ENCODE results near the gene RGS18.
"Not testable (repeated sequence)": the region's sequence is repeated elsewhere in the genome, so short reads cannot be mapped to it uniquely, and the experiment has no call there.

Gene RGS18, protein sequence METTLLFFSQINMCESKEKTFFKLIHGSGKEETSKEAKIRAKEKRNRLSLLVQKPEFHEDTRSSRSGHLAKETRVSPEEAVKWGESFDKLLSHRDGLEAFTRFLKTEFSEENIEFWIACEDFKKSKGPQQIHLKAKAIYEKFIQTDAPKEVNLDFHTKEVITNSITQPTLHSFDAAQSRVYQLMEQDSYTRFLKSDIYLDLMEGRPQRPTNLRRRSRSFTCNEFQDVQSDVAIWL

DNA sequence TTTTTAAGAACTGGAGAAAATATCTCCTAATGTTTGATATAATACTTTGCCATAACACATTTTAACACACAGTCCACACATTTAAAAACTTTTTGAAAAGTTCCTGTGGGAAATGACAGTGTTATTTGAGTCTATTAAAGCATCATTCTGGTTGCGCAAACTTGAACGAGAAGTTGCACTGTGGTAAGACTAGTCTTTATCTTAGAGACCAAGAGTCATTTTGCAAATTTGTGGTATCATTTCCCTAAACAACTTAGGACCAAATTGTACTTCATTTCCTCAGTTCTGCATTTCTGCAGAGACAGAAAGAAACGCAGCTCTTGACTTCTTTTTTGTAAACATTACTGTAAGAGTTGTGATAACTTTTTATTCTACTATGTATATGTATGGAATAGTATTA is at the start of gene RGS18:
RGS18 (plus strand) TSS at position 282 of the 400 bp plus-strand sequence. CDS start 176 bp downstream, outside the sequence.
- Mint-ChIP-seq H3K27ac (no peak within 1 kb of the TSS), H3K4me3 (peak within 1 kb of the TSS; percentile 32), H3K36me3 (no peaks in the 10 kb centered on the region), H3K4me1 (no peaks in the 10 kb centered on the region), H3K9me3 (peaks cover 8% of the 10 kb centered on the region)
- peak; percentile 55 for ATAC-seq
- DNase-seq (ENCODE audit: low spot score in 2 of 2) = no peak

DNA sequence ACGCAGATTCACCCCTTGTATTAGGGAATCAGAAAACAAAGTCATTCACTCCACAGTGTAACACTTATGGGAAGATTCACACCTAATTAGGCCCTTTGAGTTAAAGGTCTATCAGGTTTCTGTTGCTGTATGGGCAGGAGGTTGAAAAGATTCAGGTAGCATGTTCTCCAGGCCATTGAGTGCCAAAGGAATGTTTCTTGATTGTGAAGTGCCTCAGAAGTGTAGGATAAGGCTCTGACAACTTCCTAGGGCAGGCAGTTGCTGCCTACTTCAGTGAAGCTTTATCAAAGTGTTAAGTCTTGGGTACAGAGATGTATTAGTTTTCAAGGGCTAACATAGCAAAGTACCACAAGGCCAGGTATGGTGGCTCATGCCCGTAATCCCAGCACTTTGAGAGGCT is 48.7 kb upstream of the RGS18 start:
- no peak overlapping the region for H3K4me3 Mint-ChIP-seq
- ATAC-seq = no peak
- H3K4me1 Mint-ChIP-seq = no peaks in the 10 kb centered on the region
- no peak for DNase-seq (ENCODE audit: low spot score in 2 of 2)
- no peaks in the 10 kb centered on the region for H3K36me3 Mint-ChIP-seq
- H3K9me3 Mint-ChIP-seq = peaks cover 6% of the 10 kb centered on the region
- H3K27ac Mint-ChIP-seq = no peak overlapping the region

DNA sequence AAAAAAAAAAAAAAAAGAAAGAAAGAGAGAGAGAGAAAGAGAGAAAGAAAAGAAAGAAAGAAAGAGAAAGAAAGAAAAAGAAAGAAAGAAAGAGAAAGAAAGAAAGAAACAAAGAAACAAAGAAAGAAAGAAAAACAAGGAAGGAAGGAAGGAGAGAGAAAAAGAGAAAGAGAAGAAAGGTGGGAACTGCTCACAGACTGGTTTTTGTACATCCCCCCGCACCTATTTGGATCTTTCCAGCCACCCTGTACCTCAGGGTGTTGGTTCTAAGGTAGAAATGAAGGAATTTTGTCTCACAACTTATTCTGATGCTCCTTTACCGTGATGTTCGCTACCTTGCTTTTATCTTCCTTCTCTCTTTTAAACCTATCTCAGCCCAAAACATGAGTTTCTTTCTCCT is 43.3 kb upstream of the RGS18 start:
- DNase-seq (ENCODE audit: low spot score in 2 of 2) (no peak), ATAC-seq (no peak)
- Mint-ChIP-seq H3K4me1 (no peaks in the 10 kb centered on the region), H3K27ac (no peak overlapping the region), H3K36me3 (no peaks in the 10 kb centered on the region), H3K4me3 (no peak overlapping the region), H3K9me3 (peaks cover 13% of the 10 kb centered on the region)

DNA sequence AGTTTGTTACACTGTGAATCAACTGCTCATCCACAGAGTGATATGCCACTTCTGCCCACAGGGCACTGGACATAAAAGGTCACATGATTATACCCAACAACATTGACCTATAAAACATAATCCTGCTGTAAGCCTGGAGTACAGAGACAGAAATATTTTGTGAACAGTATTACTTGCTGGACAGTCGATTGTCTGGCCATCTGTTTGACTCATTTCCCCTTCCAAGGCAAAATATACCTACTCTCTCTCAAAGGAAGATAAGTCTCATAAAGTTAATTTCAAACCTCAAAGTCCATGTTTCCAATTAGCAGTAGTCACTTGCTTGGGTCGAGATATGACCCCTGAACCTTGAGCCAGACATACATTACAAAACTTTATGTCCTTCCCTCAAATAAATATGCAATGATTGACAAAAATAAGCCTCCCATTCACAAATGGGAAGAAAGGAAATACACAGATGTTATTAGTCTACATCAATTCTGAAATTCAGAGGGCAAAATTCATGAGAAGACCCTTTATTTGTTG is 39.3 kb upstream of the RGS18 start:
- H3K9me3 Mint-ChIP-seq = peaks cover 13% of the 10 kb centered on the region
- no peak for ATAC-seq
- no peak overlapping the region for H3K4me3 Mint-ChIP-seq
- no peak overlapping the region for H3K27ac Mint-ChIP-seq
- DNase-seq (ENCODE audit: low spot score in 2 of 2) = no peak
- no peaks in the 10 kb centered on the region for H3K36me3 Mint-ChIP-seq
- no peaks in the 10 kb centered on the region for H3K4me1 Mint-ChIP-seq

DNA sequence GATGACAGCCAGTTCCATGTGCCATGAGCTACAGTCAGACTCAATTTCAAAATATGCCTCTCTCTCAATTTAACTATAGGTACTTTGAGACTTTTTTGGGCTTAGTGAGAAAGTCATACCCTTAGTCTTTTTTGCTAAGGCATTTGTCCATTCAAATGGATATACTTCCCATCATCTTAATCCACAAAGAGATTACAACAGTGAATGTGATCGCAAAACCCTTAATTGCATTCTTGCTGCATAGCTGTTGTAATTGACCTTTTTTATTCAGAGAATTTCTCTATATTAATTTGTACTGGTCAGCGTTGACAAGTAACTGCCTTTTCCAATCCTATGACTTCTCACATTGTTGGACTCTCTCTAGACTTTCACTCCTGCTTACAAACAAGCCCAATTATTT is 38.6 kb upstream of the RGS18 start:
- Mint-ChIP-seq H3K27ac (no peak overlapping the region), H3K9me3 (peaks cover 10% of the 10 kb centered on the region), H3K4me3 (no peak overlapping the region), H3K36me3 (no peaks in the 10 kb centered on the region), H3K4me1 (no peaks in the 10 kb centered on the region)
- DNase-seq (ENCODE audit: low spot score in 2 of 2) (no peak), ATAC-seq (no peak)

DNA sequence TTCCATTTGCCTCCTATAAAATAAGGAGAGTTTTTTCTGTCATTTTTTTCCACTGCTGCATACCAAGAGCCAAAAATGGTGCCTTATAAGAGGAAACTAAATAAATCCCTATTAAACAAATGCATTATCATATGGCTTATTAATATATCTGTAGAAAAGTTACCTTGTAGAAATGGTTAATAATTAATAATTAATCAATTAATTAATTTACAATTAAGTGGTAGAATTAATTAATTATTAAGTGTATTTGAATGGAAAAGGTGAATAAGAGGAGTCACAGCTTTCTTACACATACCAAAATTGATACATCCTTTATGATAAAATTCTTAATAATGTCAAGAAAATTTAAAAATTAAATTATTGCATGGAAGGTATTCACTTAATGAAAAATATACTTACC is 35.6 kb upstream of the RGS18 start:
- Mint-ChIP-seq H3K4me3 (no peak overlapping the region), H3K4me1 (no peaks in the 10 kb centered on the region), H3K36me3 (no peaks in the 10 kb centered on the region), H3K27ac (no peak overlapping the region), H3K9me3 (peaks cover 6% of the 10 kb centered on the region)
- no peak for ATAC-seq
- no peak for DNase-seq (ENCODE audit: low spot score in 2 of 2)

DNA sequence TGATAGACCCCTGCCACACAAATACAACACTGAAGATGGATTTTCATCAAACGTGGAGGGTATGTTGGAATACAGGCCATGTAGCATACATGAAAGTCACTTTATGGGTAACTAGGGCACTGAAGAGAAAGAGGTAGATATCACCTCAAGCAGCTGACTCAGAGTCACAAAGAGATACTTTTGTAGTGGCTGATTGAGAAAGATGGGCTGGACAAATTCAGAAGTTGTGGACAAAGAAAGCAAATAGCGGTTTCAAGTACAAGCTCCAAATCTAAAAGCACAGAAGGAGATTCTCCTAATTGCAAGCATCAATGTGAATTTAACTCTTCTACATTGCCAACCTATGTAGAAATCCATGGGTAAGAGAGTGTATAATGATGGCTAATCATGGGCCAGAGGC is 35.0 kb upstream of the RGS18 start:
- no peak for DNase-seq (ENCODE audit: low spot score in 2 of 2)
- no peak overlapping the region for H3K4me3 Mint-ChIP-seq
- no peak overlapping the region for H3K27ac Mint-ChIP-seq
- H3K36me3 Mint-ChIP-seq = no peaks in the 10 kb centered on the region
- peaks cover 6% of the 10 kb centered on the region for H3K9me3 Mint-ChIP-seq
- no peaks in the 10 kb centered on the region for H3K4me1 Mint-ChIP-seq
- no peak for ATAC-seq

DNA sequence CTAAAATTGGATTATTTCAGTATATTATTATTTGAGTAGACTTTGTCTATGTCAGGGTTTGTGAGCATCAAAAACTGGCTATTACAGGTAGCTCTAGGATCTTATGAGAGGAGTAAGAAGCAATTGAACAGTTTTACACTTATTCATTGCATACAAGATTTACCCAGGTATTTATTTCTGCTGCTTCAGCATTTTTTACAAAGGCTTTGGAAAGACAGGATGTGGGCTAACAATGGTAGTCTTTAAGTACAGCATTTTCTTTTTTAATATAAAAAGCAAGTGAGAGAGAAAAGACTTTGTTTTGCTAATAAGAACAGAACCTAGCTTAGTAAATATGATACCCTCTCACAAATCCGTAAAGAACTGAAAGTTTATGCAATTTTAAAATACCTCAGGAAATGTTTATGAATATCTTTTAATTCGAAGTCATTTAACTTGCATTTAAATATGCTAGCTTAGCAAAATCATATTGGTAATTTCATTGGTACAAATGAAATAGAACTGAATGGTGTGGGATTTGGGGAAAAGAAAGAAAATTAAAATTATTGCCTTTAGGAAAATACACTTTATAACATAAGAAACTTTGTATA is 32.1 kb upstream of the RGS18 start:
- no peaks in the 10 kb centered on the region for H3K36me3 Mint-ChIP-seq

DNA sequence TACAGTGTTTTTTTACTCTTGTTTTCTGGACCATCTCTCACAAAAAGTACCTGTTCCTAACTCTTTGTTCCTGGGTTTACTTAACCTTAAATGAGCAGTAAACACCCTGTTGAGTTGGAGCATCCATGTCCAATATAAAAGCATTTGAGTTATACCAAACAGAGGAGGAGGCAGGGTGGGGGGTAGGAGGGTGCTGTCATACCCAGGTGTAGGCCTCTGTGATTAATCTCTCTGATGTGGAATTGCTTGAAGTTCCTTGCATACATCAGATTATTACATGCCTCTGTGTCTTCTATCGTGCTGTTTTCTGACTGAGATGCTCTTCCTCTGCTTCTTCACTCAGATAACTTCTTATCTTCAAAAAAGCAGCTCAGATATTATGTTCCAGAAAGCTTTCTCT is 28.1 kb upstream of the RGS18 start:
- no peak for DNase-seq (ENCODE audit: low spot score in 2 of 2)
- no peak for ATAC-seq
- Mint-ChIP-seq H3K4me1 (no peaks in the 10 kb centered on the region), H3K9me3 (peaks cover 6% of the 10 kb centered on the region), H3K36me3 (no peaks in the 10 kb centered on the region), H3K27ac (no peak overlapping the region), H3K4me3 (no peak overlapping the region)

More for the DNA sequence above, 32.1 kb upstream of the RGS18 start:
- Mint-ChIP-seq H3K4me3 (no peak overlapping the region), H3K27ac (no peak overlapping the region), H3K4me1 (no peaks in the 10 kb centered on the region), H3K9me3 (peaks cover 9% of the 10 kb centered on the region)
- ATAC-seq (no peak), DNase-seq (ENCODE audit: low spot score in 2 of 2) (no peak)

DNA sequence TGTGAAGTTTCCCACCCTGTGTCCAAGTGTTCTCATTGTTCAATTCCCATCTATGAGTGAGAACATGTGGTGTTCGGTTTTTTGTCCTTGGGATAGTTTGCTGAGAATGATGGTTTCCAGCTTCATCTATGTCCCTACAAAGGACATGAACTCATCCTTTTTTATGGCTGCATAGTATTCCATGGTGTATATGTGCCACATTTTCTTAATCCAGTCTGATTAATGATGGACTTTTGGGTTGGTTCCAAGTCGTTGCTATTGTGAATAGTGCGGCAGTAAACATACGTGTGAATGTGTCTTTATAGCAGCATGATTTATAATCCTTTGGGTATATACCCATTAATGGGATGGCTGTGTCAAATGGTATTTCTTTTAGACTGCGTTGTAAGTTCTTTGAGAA is 27.4 kb upstream of the RGS18 start:
- H3K36me3 Mint-ChIP-seq; ATAC-seq; H3K4me3 Mint-ChIP-seq; H3K9me3 Mint-ChIP-seq; H3K4me1 Mint-ChIP-seq; H3K27ac Mint-ChIP-seq; DNase-seq (ENCODE audit: low spot score in 2 of 2): not testable (repeated sequence)

DNA sequence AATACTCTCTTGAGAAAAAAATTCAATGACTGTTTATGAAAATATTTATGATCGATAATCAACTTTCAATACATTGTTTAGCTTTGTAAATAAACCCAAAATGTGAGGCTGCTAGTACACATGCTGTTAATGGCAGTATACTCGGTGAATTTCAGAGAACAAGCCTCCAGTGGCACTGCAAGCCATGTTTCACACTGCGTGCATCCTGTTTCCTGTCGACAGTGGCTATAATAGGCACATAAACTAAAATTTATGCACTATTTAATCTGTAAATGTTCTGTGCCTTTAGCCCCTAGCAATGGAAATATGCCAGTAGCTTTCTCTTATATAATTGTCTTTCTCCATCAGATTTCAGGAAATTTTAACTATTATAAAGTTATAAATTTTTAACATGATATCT is 26.3 kb upstream of the RGS18 start:
- ATAC-seq (no peak), DNase-seq (ENCODE audit: low spot score in 2 of 2) (no peak)
- no peaks in the 10 kb centered on the region for H3K4me1 Mint-ChIP-seq
- H3K36me3 Mint-ChIP-seq = no peaks in the 10 kb centered on the region
- no peak overlapping the region for H3K4me3 Mint-ChIP-seq
- no peak overlapping the region for H3K27ac Mint-ChIP-seq
- H3K9me3 Mint-ChIP-seq = peaks cover 4% of the 10 kb centered on the region

DNA sequence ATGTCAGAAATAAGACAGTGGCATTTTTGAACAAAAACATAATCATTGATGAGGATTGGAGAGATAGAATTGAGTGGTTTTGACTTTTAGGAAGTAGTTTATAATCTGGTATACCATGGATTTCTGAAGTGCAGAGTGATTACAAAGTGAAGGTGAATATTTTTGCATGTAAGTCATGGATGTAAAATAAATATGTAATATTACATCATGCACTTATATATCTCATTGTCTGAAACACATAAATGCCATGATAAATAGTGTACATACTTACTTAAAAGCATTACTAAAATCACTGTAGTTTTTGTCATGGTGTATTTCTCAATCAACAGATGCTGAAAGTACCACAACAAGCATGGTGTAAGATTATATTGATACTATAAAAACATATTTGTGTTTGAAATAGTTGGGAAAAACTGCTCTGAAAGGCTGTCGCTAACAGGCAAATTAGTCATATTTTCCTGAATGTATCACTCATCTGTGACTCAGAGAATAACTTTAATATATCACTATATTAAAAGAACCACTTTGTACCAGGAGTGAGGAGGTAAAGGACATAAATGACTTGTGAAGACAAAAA is 24.8 kb upstream of the RGS18 start:
- Mint-ChIP-seq H3K4me3 (no peak overlapping the region), H3K36me3 (no peaks in the 10 kb centered on the region), H3K9me3 (peaks cover 3% of the 10 kb centered on the region), H3K27ac (no peak overlapping the region), H3K4me1 (no peaks in the 10 kb centered on the region)
- no peak for DNase-seq (ENCODE audit: low spot score in 2 of 2)
- ATAC-seq = no peak

DNA sequence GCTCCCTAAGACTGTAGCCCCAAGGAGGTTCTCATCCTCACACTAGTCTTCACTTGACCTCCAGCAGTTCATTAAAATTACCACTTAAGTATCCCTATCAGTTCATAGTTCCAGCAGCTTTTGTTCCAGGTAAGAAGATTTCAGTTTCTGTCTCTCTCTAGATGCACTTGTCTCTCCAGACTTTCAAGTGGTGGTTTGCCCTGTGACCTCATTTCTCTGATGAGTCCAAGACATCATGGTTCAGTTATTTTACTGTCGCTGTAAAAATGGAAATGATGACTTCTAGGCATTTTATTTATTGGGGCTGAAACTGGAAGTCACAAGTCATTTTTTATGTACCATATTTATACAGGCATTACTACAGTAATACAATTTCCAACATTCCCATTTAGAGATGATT is 17.9 kb upstream of the RGS18 start:
- peaks cover 7% of the 10 kb centered on the region for H3K9me3 Mint-ChIP-seq
- no peaks in the 10 kb centered on the region for H3K36me3 Mint-ChIP-seq
- ATAC-seq (no peak), DNase-seq (ENCODE audit: low spot score in 2 of 2) (no peak)
- no peak overlapping the region for H3K4me3 Mint-ChIP-seq
- H3K27ac Mint-ChIP-seq = no peak overlapping the region
- H3K4me1 Mint-ChIP-seq = no peaks in the 10 kb centered on the region

DNA sequence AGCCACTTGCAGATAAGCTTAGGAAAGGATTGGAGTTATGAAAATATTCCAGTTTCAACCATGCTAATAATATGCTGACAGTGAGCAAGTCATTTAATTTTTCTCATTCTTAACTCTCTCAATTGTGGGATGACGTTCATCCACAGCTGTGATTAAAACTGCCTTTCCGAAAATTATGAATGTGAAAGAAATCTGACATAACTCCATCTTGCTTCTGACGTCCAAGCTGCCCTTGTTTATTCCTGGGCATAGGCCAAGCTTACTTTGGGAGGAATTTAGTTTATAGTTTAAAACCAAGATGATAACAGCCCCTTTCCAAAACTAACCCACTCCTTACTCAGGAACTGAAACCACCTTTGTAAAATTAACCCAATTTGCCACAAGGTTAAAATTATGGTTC is 11.0 kb upstream of the RGS18 start:
- H3K27ac Mint-ChIP-seq = no peak overlapping the region
- H3K4me3 Mint-ChIP-seq = no peak overlapping the region
- no peaks in the 10 kb centered on the region for H3K36me3 Mint-ChIP-seq
- no peaks in the 10 kb centered on the region for H3K4me1 Mint-ChIP-seq
- DNase-seq (ENCODE audit: low spot score in 2 of 2) = no peak
- no peak for ATAC-seq
- H3K9me3 Mint-ChIP-seq = peaks cover 7% of the 10 kb centered on the region

DNA sequence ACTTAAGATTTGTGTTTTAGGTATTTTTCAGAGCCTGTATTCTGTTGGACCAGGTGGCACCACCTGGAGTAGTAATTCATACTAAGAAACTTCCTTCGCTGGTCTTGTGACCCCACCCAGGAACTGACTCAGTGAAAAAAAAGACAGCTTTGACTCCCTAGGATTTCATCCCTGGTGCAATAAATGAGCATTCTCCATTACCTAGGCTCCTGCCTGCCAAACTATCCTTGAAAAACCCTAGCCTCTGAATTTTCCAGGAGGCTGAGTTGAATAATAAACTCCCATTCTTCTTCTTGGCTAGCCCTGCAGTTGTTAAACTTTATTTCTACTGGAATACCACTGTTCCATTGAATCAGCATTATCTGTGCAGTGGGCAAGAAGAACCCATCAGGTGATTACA is 10.6 kb upstream of the RGS18 start:
- Mint-ChIP-seq H3K36me3 (no peaks in the 10 kb centered on the region), H3K9me3 (peaks cover 7% of the 10 kb centered on the region), H3K4me3 (no peak overlapping the region), H3K4me1 (no peaks in the 10 kb centered on the region), H3K27ac (no peak overlapping the region)
- DNase-seq (ENCODE audit: low spot score in 2 of 2) (no peak), ATAC-seq (no peak)

DNA sequence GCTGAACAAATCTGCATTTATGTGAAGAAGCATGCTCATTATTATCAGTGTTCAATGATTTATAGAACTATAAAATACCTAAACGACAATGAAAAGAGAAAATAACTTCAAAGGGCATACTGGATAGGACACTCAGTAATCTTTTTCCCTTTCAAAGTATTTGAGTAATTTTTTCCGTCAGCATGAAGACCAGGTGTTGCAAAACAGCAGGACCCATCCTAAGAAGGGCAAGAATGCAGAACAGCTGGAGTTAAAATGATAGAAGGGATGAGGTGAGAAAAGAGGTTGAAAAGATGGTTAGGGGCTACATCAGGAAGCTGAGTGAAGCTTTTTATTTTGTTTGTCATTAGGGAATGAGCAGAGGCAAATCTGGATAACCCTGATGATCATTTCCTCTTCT is 7.1 kb upstream of the RGS18 start:
- no peak for DNase-seq (ENCODE audit: low spot score in 2 of 2)
- H3K36me3 Mint-ChIP-seq = no peaks in the 10 kb centered on the region

More for the DNA sequence above, 7.1 kb upstream of the RGS18 start:
- no peak overlapping the region for H3K4me3 Mint-ChIP-seq
- no peaks in the 10 kb centered on the region for H3K4me1 Mint-ChIP-seq
- peaks cover 5% of the 10 kb centered on the region for H3K9me3 Mint-ChIP-seq
- no peak overlapping the region for H3K27ac Mint-ChIP-seq
- ATAC-seq = no peak

All from stimulated activated effector memory CD8-positive, alpha-beta T cell treated with anti-CD3 and anti-CD28 coated beads, Interleukin-12 subunit alpha, Interleukin-12 subunit beta, amount 100 ng/mL, for 72 hours (primary cell).